ENCODE data around the gene ATG7.

Gene ATG7

GRCh38 chr3:11384074-11384473 is 111.9 kb downstream of the ATG7 start:
- no peak for DNase-seq
- H3K4me3 ChIP-seq (ENCODE audit: low read depth, low read length) = no peak overlapping the region
- no peak for TF ChIP-seq CTCF (IDR thresholded peaks at IDR 0.05; ENCODE audit: low read depth, low read length)
- H3K36me3 ChIP-seq = no peaks in the 10 kb centered on the region
- no peak overlapping the region for H3K27ac ChIP-seq
- no peaks in the 10 kb centered on the region for H3K27me3 ChIP-seq (ENCODE audit: insufficient read depth, low read depth, severe bottlenecking)
- no peaks in the 10 kb centered on the region for H3K9me3 ChIP-seq (ENCODE audit: severe bottlenecking)

- no peak for DNase-seq
- Histone ChIP-seq H3K9me3 (ENCODE audit: severe bottlenecking) (no peaks in the 10 kb centered on the region), H3K27ac (no peak overlapping the region), H3K27me3 (ENCODE audit: insufficient read depth, low read depth, severe bottlenecking) (no peaks in the 10 kb centered on the region), H3K36me3 (no peaks in the 10 kb centered on the region), H3K4me3 (ENCODE audit: low read depth, low read length) (no peak overlapping the region)
- TF ChIP-seq CTCF (IDR thresholded peaks at IDR 0.05; ENCODE audit: low read depth, low read length) = no peak
Measured at GRCh38 chr3:11385326-11385725, 113.1 kb downstream of the ATG7 start.

GRCh38 chr3:11385891-11386290 is 113.7 kb downstream of the ATG7 start:
- no peaks in the 10 kb centered on the region for H3K9me3 ChIP-seq (ENCODE audit: severe bottlenecking)
- no peaks in the 10 kb centered on the region for H3K27me3 ChIP-seq (ENCODE audit: insufficient read depth, low read depth, severe bottlenecking)
- no peak overlapping the region for H3K4me3 ChIP-seq (ENCODE audit: low read depth, low read length)
- no peak overlapping the region for H3K27ac ChIP-seq
- TF ChIP-seq CTCF (IDR thresholded peaks at IDR 0.05; ENCODE audit: low read depth, low read length) = no peak
- DNase-seq = no peak
- no peaks in the 10 kb centered on the region for H3K36me3 ChIP-seq

GRCh38 chr3:11386465-11387113 is 114.4 kb downstream of the ATG7 start:
- no peak for TF ChIP-seq CTCF (IDR thresholded peaks at IDR 0.05; ENCODE audit: low read depth, low read length)
- no peak for DNase-seq

GRCh38 chr3:11389386-11390268 is 117.4 kb downstream of the ATG7 start:
- no peak for DNase-seq
- no peak for TF ChIP-seq CTCF (IDR thresholded peaks at IDR 0.05; ENCODE audit: low read depth, low read length)
- no peak overlapping the region for H3K27ac ChIP-seq
- H3K9me3 ChIP-seq (ENCODE audit: severe bottlenecking) = no peaks in the 10 kb centered on the region
- no peaks in the 10 kb centered on the region for H3K27me3 ChIP-seq (ENCODE audit: insufficient read depth, low read depth, severe bottlenecking)
- H3K4me3 ChIP-seq (ENCODE audit: low read depth, low read length) = no peak overlapping the region
- H3K36me3 ChIP-seq = no peaks in the 10 kb centered on the region

More at GRCh38 chr3:11386465-11387113, 114.4 kb downstream of the ATG7 start:
- Histone ChIP-seq H3K27me3 (ENCODE audit: insufficient read depth, low read depth, severe bottlenecking) (no peaks in the 10 kb centered on the region), H3K4me3 (ENCODE audit: low read depth, low read length) (no peak overlapping the region), H3K36me3 (no peaks in the 10 kb centered on the region), H3K27ac (no peak overlapping the region), H3K9me3 (ENCODE audit: severe bottlenecking) (no peaks in the 10 kb centered on the region)
